Activated CD8-positive, alpha-beta memory T cell treated with anti-CD3 and anti-CD28 coated beads, Interleukin-2, amount 50 U/mL, for 4 hours (primary cell): ENCODE data around the gene OSBP2.
"Not testable (repeated sequence)": the region's sequence is repeated elsewhere in the genome, so short reads cannot be mapped to it uniquely, and the experiment has no call there.

Source experiments
- DNase-seq: peaks from one replicate; pipeline ENCODE4 v3.0.0-alpha.2; 2020

The OSBP2 gene, protein sequence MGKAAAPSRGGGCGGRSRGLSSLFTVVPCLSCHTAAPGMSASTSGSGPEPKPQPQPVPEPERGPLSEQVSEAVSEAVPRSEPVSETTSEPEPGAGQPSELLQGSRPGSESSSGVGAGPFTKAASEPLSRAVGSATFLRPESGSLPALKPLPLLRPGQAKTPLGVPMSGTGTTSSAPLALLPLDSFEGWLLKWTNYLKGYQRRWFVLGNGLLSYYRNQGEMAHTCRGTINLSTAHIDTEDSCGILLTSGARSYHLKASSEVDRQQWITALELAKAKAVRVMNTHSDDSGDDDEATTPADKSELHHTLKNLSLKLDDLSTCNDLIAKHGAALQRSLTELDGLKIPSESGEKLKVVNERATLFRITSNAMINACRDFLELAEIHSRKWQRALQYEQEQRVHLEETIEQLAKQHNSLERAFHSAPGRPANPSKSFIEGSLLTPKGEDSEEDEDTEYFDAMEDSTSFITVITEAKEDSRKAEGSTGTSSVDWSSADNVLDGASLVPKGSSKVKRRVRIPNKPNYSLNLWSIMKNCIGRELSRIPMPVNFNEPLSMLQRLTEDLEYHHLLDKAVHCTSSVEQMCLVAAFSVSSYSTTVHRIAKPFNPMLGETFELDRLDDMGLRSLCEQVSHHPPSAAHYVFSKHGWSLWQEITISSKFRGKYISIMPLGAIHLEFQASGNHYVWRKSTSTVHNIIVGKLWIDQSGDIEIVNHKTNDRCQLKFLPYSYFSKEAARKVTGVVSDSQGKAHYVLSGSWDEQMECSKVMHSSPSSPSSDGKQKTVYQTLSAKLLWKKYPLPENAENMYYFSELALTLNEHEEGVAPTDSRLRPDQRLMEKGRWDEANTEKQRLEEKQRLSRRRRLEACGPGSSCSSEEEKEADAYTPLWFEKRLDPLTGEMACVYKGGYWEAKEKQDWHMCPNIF

DNA sequence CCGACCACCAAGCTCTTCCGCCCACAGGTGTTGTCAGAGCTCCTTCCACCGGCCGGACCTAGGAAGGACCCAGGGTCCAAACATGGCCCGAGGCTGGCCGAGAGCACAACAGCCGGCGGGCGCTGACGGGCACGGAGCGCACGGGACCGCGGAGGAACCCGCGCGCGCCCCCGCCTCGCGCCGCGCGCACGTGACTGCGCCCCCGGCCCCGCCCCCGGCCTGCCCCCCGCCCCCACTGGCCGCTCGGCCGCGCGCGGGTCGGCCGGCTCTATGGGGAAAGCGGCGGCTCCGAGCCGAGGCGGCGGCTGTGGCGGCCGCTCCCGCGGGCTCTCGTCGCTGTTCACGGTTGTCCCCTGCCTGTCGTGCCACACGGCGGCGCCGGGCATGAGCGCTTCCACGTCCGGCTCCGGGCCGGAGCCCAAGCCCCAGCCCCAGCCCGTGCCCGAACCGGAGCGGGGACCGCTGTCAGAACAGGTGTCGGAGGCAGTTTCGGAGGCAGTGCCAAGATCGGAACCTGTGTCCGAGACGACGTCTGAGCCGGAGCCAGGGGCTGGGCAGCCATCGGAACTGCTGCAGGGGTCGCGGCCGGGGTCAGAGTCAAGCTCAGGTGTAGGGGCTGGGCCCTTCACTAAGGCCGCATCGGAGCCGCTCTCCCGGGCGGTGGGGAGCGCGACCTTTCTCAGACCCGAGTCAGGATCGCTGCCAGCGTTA, at the start of gene OSBP2:
Gene OSBP2, plus strand, starts transcription at position 235 of the 711 bp plus-strand sequence. Its CDS starts 36 bp downstream, at position 271.
- peak; percentile 38 for DNase-seq

DNA sequence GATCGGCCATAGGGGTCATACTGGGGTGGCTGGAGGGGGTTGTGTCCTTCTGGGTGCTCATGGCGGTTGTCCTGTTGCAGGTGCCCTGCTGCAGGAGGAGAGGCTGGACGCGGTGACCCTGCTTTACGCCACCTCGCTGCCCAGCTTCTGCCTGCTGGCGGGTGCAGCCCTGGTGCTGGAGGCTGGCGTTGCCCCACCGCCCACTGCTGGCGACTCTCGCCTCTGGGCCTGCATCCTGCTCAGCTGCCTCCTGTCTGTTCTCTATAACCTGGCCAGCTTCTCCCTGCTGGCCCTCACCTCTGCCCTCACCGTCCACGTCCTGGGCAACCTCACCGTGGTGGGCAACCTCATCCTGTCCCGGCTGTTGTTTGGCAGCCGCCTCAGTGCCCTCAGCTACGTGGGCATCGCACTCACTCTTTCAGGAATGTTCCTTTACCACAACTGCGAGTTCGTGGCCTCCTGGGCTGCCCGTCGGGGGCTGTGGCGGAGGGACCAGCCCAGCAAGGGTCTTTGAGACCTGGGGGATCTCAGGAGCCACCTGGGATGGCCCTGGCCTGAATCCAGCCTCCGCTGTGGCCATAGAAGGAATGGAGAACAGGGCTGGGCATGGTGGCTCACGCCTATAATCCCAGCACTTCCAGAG, 48.0 kb upstream of the OSBP2 start:
- no peak for DNase-seq

DNA sequence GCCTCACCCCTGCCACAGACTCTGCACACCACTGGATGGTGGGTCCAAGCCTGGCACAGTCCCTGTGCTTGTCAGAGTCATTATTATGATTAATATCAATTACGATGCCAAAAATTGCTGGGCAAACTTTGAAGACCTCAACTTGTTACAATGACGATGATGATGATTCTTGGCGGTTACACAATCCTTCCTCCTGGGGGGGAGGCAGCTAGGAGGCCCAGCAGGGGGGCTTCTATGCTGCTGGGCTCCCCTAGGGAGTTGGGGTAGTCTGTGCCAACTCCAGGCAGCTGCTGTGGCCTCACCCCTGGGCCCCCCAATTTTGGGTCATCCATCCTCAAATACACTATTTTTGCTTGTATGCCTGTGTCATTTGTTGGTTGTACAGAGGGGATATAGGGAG, 47.1 kb upstream of the OSBP2 start:
- DNase-seq: no peak

DNA sequence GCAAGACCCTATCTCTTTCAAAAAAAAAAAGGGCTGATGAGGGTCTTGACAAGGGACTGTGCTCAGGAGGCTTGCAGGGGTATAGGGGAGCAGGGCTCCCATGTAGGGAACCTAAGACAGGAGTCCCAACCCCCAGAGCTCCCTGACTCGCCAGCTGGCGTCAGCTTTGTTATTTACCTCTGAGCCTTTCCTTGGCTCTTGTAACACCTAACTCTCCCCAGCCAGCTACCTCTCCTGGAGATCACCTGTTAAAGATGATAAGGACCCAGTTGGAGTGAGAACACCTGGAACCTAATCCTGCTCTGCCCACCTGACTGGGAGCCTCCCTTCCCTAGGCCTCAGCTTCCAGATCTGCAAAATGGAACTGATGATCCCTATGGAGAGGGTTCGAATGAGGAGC, 45.8 kb upstream of the OSBP2 start:
- DNase-seq: no peak

DNA sequence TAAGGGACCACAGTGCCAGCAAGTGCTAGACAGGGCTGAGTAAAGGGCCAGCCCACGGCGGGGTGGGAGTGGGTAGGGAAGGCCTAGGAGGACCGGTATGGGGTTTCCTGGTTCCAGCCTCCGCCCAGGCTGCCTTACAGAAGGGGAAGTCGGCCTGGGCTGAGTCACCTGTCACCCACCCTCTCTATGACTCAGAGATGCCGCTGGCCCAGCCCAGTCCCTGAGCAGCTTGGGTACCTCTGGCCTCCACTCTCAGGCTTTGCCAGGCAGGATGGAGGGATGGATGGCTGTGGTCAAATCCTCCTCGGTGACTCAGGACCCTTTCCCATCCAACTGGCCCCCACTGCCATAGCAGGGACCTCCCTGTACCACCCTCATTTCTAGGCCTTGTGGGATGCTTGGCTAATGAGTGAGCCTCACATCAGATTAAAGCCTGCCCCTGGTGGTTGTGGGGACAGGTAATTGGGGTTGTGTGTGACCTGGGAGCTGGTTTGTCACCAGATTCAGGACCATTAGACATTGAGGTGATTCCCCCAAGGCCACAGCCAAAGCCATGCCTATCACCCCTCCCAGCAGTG, 45.2 kb upstream of the OSBP2 start:
- DNase-seq: peak; percentile 84

DNA sequence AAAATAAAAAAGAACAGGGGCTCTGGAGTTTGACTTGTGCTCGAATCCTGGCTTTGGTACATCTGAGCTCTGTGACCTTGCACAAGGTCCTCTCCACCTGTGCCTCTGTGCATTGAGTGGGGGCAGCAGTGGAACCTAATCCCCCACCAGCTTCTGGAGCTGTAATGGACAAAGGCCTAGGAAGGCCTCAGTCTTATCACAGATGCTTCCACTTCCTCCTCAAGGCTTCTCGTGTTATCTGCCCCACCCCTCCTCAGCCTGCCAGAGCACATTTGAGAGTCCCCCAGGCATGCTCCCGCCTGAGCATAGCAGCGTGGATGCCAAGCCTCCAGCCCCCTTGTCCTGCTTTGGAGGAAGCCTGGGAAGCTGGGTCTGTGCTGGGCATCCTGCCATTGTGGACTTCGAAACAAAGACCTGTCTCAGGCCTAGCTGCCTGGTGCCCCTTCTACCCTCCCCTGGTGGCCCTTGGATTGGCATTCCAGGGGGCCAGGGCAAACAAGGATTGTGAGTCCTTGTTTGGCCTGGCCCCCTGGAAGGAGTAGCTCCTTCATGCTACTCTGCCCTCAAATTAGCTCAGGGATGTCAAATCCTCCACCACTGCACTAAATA, 44.1 kb upstream of the OSBP2 start:
- no peak for DNase-seq

DNA sequence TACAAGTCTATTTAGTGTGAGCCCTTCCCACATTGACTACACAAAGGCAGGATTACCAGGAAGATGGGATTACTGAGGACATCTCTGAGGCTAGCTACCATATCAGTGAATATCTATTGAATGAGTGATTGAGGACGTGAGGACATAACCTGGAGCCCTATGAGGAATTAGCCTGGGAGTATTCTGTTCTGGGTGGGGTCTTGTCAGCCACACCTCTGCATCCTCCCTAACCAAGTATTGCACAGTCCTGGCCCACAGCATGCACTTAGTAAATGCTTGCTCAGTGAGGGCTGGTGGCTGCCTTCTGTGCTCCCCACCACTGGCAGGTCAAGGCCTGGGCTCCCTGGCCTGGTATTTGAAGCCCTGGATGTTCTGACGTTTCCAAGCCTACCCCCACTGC, 41.8 kb upstream of the OSBP2 start:
- DNase-seq: no peak

DNA sequence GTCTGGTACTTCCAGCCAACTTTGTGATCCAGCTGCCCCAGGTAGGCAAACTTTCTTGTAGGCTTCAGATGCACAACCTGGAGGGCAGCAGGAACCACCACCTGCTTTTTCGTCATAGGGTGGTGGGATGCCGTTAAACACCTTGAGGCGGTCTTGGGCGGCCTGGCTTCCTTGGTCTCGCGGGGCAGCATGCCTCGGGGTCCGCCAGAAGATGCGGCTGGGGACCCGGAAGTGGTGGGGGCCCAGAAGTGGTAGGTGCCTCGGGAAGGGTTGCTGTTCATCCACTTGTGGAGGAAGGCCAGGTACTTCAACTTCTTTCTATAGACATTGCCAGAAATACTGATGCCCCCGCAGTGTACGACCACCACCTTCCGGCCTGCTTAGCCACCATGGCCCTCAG, 40.3 kb upstream of the OSBP2 start:
- no peak for DNase-seq

DNA sequence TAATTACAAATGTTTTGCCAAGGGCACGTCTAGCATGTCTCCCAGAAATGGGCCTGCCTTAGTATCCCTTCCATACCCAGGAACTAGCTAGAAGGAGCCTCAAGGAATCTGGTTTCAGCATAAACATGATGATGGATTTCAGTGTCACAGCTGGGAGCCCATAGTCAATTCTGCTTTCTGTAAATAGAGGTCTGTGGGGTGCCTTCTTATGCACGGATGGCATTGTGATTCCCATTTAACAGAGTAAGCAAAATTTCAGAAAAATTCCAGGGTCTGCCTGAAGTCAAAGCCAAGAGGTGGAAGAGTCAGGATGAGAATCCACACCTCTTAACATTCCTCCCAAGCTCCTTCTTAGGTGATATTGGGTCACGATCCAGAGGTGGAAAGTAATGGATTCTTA, 39.1 kb upstream of the OSBP2 start:
- no peak for DNase-seq

DNA sequence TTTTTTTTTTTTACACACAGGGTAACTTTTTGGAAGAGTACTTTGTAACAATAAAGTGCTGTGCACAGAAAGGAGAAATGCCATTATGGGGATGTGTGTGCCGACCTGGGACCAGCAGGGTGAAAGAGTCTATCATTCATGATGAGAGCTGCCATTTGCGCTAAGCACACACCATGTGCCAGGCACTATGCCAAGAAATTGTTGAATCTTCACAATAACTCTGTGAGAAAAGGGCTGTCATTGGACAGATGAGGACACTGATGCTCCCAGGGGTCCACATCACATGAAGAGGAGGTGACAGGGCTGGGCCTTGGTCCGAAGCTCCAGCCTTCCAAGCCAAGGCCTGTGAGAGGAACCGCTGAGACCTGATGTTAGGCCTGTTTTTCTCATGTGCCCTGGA, 32.6 kb upstream of the OSBP2 start:
- no peak for DNase-seq

DNA sequence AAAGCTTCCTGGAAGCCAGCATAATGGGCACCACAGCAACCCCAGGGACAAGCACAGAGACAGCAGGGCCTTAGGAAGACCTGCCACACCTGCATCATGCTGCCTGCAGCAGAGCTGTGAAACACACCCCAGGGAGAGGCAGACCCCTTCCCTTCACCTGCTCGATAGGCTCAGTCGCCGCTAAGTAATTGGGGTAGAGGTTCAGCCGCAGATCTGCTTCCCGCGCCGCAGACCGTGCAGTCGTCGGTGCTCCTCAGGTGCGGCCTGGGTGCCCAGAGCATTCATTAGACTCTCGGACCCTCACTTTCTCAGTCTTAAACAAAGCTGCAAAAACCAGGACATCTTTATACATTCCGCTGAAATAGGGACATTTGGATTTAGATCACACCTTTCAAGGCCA, 29.9 kb upstream of the OSBP2 start:
- no peak for DNase-seq

DNA sequence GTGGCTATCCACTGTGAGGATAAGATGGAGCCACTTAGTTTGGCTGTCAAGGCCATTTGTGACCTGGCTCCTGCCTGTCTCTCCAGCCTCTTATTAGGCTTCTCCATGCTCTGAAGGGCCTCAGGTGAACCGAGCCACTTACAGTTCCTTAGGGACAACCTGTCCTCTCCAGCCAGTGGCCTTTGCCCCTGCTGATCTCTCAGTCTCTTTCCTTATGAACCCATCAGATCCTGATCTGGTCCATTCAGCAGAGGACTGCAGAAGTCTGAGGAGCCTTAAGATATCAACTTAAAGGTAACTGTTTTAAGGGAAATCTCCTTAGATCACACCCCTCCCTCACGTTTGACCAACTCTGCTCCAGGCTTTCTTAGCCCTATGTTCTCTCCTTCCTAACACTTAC, 29.4 kb upstream of the OSBP2 start:
- DNase-seq: no peak

DNA sequence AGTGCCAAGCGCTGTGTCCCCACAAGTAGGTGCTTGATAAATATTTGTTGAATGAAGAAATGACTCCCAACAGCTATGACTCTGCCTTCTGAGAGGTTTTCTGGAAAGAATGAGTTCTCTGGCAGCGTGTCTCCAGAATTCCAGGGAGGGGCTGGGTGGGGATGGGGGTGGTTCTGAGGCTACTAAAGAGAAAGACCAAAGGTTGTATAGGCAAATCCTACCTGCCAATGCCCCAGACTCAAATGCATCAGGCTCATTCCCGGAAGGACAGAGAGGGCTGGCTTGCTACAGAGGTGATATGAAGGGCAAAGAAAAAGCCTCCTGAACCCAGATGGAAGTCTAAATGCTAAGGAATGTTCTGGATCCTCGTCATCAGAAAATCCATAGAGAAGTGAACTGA, 28.9 kb upstream of the OSBP2 start:
- DNase-seq: no peak

DNA sequence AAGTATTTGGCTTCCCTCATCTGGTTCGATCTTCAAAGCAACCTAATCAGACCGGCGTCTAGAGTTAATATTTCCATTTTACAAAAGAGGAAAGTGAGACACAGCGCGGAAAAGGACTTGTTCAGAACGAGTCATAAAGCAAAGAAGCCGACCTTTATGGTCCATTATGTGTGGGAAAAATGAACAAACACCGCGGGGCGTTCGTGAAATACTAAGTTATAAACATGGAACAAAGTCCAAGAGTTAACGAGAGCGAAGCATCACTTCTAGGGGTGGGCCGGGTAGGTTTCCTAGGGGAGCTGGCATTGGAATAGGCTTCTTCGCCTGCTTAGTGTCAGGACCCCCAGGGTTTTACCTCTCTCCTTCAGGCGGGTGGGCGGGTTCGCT, 27.6 kb upstream of the OSBP2 start:
- DNase-seq: peak; percentile 30

DNA sequence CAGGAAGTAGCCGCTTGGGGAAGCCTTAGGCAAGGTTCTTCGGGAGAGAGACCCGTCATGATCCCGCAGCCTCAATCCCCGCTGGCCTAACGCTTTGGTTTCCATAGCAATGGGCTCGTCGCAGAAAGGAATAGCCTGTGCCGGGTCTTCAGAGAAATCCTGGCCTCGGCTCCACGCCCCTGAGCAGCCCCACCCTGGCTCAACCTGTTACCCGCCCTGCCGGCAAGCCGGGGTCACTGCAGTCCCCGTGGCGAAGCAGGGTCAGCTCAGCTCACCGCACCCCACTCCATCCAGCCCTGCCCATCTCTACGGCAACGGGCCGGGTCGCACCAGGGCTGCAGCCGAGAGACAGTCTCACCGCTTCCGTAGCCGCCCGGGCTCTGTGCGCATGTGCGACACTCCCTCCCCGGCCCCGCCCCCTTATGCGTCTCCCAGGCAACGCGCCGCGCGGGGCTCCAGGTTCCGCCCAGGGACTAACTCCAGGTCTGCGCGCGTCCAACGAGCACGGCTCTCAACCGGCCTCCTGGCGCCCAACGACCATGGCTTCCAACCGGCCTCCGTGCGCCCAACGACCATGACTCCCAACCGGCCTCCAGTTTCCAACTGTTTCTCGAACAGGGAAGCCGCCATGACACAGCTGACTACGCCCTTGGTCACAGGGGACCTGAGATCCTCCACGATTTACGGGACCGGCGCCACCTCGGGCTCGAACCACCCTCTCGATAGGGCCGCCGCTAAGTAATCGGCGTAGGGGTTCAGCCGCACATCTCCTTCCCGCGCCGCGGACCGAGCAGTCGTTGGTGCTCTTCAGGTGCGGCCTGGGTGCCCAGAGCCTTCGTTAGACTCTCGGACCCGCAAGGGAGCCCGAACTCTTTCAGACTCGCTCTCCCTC, 26.9 kb upstream of the OSBP2 start, which contains the start of gene DUSP18:
Gene DUSP18, minus strand, starts transcription at position 382 of the 892 bp plus-strand sequence. CDS start 3,872 bp downstream, outside the sequence.
- peak; percentile 95 for DNase-seq

DNA sequence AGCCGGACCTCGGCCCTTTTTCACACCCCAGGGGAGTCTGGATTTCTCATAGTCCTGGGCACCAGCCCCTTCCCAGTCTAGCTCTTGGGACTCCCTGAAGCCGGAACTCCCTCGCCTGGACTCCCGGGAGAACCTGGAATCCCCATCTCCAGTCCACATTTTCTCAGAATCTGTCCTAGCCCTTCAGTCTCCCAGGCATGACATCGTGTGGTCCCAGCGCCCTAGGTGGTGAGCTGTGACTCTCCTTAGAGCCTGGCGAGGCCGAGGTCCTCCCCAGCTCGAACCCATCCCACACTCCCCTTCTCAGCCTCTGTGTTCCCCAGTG, 26.3 kb upstream of the OSBP2 start:
- DNase-seq: no peak

DNA sequence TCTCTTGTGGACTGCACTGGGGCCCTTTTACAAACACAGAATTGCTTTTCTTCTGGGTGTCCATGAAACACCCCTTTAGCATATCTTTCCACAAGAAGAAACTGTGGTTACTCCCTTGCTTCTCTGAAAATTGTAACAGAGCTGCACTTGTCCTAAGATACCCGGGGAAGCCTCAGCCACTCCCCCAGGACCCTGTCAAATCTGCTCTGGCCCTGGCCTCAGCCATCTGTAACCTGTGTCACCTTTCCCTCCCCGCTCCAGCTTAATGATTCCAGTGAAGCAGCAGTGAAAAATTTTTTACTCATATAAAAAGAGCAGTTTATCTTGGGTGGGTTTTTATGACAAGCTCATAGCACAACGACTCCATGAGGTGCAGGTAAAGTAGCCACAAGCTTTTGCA, 23.6 kb upstream of the OSBP2 start:
- DNase-seq: no peak

DNA sequence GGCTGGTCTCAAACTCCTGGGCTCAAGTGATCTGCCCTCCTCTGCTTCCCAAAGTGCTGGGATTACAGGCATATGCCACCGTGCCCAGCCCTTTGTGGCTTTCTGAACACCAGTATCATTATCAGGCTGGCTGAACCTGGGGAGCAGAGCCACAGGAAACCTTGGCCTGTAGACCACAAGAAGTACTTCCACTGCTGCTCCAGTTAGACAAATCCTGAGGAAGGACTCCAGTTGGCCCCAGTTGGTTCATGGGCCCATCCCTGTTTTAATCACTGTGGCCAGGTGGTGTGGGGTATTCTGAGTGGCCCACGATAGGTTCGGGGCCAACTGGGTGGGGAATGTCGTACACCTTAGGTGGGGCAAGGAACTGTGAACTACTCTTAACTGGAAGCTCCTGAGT, 21.5 kb upstream of the OSBP2 start:
- DNase-seq: no peak

DNA sequence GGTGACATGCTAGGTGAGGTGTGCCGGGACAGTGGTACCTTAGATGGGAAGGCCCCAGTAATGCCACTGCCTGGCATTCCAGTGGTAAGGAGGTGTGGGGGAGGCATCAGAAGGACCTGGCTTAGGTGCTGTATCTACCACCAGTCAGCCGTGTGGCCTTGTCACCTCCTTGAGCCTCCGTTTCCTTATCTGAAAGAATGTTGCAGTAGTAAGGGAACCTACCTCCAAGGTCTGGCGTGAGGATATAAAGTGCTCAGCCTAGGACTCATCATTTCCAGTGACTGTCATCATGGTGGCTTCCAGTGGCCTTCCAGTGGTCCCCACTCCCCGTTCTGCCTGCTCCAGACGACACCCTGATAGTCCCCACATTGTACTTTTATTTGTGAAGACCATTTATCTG, 20.2 kb upstream of the OSBP2 start:
- no peak for DNase-seq

DNA sequence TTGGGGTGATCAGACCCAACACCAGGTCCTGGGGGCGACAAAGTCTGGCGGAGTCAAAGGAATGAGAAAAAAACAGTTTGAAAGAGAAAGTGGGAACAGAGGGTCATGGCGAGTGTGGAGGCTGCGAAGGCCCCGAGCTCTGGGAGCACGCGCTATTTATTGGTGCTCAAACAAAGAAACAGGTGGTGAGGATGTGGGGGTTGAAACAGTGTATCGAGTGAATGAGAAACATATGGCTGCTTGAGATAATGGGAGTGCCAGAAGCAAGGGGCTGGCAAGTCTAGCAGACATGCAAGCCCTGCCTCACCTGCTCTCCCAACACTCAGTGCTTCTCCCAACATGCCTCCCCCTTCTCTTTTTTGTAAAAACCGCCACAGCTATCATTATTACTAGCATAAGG, 19.2 kb upstream of the OSBP2 start:
- no peak for DNase-seq

DNA sequence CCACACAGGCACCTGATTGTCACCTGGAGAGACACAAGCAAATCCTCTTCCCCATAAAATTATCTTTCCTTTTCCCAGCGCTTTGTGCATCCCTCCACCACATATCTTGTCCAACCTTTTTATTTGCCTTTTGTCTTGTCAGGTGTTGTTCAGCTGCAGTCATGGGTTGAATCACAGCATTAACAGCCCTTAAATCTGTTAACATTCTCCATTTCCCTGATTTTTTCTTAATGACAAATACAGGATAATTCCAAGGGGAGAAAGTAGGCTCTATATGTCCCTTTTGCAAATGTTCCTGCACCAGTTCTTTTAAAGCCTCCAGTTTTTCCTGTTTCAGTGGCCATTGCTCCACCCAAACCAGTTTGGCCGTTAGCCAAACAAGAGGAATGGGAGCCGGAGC, 18.1 kb upstream of the OSBP2 start:
- DNase-seq: not testable (repeated sequence)
